ENCODE data around the gene ISG15. TPM values are rescaled to one million over a fixed set of nuclear protein-coding genes. Genes with fewer than 3 reads are reported as not detected.
"Not testable (repeated sequence)": the region's sequence is repeated elsewhere in the genome, so short reads cannot be mapped to it uniquely, and the experiment has no call there.

Gene ISG15
- total RNA-seq, 1 donor from 2014 or later: 22.3 TPM

DNA sequence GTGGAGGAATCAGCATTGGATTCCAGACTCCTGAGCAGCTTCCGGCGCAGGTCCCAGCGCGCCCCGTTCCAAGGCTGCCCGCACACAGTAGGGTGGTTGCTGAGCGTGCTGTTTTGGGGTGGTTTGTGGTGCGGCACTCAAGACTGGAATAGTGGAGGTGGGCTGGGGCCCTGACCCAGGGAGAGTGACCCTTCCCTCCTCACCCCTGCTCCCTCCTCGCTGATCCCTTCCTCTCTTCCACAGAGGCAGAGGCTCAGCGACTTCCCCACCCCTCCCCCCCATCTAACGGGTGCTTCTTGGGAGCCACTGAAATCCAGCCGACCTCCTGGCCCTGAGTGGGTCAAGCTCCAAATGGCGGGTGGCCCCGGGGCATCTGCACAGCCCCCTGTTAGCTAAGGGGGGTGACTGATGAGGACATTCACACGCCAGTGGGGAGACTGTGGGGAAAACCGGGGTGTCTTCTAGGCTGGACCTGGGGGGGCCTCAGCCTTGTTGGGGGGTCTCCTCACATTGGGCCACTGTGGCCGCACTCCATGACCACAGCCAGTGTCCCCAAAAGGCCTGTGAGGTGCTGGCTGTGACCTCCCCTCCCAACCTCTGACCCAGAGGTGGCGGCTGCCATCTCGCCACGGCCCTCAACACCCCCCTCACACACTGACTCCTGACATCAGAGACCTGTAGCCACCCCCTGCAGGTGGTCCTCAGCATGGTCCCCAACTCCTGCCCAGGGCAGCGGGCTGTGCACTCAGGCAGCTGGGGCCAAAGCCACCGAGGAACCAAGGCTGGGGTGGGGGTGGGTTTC is 9.5 kb upstream of the ISG15 start:
- Mint-ChIP-seq H3K36me3 (ENCODE audit: low read depth) (no peaks in the 10 kb centered on the region), H3K4me3 (peak overlapping the region; percentile 72), H3K4me1 (peaks cover 12% of the 10 kb centered on the region), H3K9me3 (no peaks in the 10 kb centered on the region), H3K27me3 (ENCODE audit: low read depth) (peaks cover 20% of the 10 kb centered on the region), H3K27ac (ENCODE audit: unreplicated experiment) (no peak overlapping the region)
- TF ChIP-seq, protein P1, sequence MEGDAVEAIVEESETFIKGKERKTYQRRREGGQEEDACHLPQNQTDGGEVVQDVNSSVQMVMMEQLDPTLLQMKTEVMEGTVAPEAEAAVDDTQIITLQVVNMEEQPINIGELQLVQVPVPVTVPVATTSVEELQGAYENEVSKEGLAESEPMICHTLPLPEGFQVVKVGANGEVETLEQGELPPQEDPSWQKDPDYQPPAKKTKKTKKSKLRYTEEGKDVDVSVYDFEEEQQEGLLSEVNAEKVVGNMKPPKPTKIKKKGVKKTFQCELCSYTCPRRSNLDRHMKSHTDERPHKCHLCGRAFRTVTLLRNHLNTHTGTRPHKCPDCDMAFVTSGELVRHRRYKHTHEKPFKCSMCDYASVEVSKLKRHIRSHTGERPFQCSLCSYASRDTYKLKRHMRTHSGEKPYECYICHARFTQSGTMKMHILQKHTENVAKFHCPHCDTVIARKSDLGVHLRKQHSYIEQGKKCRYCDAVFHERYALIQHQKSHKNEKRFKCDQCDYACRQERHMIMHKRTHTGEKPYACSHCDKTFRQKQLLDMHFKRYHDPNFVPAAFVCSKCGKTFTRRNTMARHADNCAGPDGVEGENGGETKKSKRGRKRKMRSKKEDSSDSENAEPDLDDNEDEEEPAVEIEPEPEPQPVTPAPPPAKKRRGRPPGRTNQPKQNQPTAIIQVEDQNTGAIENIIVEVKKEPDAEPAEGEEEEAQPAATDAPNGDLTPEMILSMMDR (conservative IDR thresholded peaks at IDR 0.05): no peak
- DNase-seq (ENCODE audit: low read depth, low spot score): no peak

DNA sequence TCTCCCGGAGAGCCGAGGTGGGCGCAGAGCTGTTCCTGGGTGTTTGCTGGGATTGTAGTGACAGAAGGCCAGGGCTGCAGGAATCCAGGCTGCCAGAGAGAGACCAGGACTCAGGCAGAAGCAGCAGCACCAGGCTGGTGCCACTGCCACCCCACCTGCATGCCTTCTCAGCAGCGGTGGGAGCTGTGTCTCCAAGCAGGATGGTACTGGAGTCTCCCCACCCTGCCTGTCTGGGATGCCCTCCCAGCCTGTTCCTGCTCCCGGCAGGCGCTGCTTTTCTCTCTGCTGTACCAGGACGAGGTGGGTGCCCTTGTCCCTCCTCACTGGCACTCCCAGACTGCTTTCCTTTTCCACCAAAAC is 8.9 kb upstream of the ISG15 start:
- TF ChIP-seq, protein P1 (conservative IDR thresholded peaks at IDR 0.05): no peak
- Mint-ChIP-seq H3K4me1 (peaks cover 12% of the 10 kb centered on the region), H3K27ac (ENCODE audit: unreplicated experiment) (no peak overlapping the region), H3K9me3 (no peaks in the 10 kb centered on the region), H3K27me3 (ENCODE audit: low read depth) (peaks cover 18% of the 10 kb centered on the region), H3K36me3 (ENCODE audit: low read depth) (no peaks in the 10 kb centered on the region), H3K4me3 (peak overlapping the region; percentile 78)
- no peak for DNase-seq (ENCODE audit: low read depth, low spot score)

DNA sequence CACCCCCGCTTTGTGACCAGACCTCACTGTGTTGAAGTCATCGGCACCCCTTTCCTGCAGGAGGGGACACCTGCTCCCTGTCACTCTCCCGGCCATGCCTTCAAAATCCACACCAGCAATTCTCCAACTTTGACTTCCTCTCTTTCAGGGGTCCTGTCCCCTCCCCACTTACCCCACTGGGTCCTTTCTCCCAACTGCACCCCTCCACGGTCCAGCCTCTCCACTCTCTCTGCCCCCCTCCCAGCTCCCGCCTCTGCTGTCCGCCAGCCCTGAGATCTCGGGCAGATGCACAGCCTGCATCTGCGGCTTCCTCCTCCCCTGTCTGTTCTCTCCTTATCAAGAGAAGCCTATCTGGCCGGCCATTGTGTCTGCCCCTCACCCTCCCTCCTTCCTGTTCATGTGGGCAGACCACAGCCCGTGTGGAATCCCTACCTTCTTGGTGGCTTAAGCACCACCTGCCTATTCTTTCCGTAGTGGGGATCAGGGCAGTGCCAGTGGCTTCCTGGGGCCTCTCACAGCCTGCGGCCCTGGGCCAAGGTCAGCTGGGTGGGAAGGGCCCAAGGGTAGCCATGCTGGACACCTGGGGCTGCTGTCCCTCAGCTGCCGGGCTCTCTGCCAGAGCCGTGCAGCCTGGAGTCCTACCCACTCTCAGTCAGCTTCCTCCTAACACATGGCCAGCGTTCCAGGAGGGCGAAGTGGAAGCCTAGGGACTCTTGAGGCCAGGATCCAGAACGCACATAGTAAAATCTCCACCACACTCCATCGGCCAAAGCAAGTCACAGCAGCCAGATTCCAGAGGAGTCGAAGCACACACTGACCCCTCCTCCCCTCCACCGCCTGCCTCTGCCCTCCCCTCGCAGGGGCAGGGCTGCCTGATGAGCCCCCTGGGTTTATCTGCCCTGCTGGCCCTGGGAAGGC is 8.3 kb upstream of the ISG15 start:
- Mint-ChIP-seq H3K27ac (ENCODE audit: unreplicated experiment) (no peak overlapping the region), H3K4me1 (peaks cover 12% of the 10 kb centered on the region), H3K4me3 (peak overlapping the region; percentile 78), H3K27me3 (ENCODE audit: low read depth) (peaks cover 17% of the 10 kb centered on the region), H3K36me3 (ENCODE audit: low read depth) (no peaks in the 10 kb centered on the region), H3K9me3 (no peaks in the 10 kb centered on the region)
- TF ChIP-seq, protein P1 (conservative IDR thresholded peaks at IDR 0.05): no peak
- DNase-seq (ENCODE audit: low read depth, low spot score): no peak

DNA sequence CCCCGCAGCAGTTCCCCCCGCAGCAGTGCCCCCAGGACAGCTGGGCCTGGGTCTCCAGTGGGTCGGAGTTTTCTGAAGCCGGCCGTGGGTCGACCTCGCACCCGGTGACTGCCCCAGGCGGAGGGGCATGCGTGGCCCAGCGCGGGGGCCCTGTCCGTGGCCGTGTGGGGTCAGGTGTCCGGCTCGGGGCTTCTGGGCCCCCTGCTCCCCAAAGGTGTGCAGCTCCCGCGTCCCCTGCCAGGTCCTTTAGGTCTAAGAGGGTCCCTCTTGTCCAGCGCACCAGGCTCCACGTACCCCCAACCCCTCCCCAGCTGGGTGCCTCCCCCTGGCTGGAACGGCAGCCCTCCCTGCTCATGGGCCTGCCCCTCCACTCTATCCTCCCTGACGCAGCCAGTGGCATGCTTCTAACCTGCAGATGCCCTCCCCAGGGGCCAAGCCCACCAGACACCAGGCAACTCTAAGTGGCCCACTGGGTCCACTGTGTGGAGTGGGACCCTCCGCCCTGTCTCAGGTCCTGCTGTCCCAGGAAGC is 7.5 kb upstream of the ISG15 start:
- Mint-ChIP-seq H3K4me1 (peaks cover 12% of the 10 kb centered on the region), H3K9me3 (no peaks in the 10 kb centered on the region), H3K27ac (ENCODE audit: unreplicated experiment) (no peak overlapping the region), H3K36me3 (ENCODE audit: low read depth) (no peaks in the 10 kb centered on the region), H3K4me3 (no peak overlapping the region), H3K27me3 (ENCODE audit: low read depth) (peaks cover 15% of the 10 kb centered on the region)
- TF ChIP-seq, protein P1 (conservative IDR thresholded peaks at IDR 0.05): no peak
- DNase-seq (ENCODE audit: low read depth, low spot score): no peak

DNA sequence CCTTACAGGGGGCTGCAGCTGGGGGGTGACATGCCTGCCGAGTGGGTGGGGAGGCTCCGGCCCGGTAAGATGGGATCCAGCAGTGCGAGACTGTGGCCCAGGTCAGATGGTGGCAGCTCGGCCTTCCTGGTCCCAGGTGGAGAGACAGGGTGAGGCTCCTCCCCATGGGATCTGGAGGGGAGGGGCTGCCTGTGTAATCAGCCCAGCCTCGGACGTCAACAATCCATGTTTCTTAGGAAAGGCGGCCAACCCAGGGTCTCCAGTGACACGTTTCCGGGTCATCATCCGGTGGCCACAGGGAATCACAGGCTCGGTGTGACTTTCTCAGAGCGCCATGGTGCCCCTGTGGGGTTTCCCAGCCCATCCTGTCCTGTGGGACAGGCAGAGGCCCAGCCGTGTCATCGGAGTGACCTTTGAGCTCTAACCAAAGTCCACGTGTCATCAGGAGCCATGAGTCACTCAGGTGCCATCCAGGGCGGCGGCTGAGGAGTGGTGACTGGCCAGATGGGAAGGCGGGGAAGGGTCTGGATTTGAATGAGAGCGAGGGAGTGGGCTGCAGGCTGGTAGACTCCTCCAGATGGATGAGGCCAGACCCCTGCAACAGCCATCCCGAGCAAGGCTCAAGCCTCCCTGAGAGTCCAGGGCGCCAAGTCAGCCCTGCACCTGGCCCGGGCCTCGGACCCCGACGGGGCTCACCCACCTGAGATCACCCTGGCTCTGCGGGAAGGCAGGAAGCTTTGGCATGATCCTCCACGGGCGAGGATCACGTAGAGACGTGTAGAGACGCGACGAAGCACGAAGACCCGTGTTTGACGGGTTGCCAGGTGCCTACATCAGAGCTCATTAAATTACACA is 6.8 kb upstream of the ISG15 start:
- TF ChIP-seq, protein P1 (conservative IDR thresholded peaks at IDR 0.05): no peak
- H3K4me1 Mint-ChIP-seq: peaks cover 12% of the 10 kb centered on the region
- peaks cover 10% of the 10 kb centered on the region for H3K27me3 Mint-ChIP-seq (ENCODE audit: low read depth)
- DNase-seq (ENCODE audit: low read depth, low spot score): no peak
- H3K9me3 Mint-ChIP-seq: no peaks in the 10 kb centered on the region
- peak overlapping the region; percentile 23 for H3K4me3 Mint-ChIP-seq
- no peaks in the 10 kb centered on the region for H3K36me3 Mint-ChIP-seq (ENCODE audit: low read depth)
- no peak overlapping the region for H3K27ac Mint-ChIP-seq (ENCODE audit: unreplicated experiment)

DNA sequence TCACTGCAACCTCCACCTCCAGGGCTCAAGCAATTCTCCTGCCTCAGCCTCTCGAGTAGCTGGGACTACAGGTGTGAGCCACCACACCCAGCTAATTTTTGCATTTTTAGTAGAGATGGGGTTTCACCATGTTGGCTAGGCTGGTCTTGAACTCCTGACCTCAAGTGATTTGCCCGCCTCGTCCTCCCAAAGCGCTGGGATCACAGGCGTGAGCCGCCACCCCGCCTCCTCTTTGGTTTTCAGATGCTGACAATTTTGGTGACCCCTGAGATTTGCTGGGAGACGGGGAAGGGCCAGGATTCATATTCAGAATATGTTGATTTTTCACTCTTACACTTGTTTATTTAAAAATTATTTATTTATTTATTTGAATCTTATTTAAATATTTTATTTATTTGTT is 3.2 kb upstream of the ISG15 start:
- peaks cover 25% of the 10 kb centered on the region for H3K4me1 Mint-ChIP-seq
- H3K27ac Mint-ChIP-seq (ENCODE audit: unreplicated experiment); H3K9me3 Mint-ChIP-seq; DNase-seq (ENCODE audit: low read depth, low spot score); H3K36me3 Mint-ChIP-seq (ENCODE audit: low read depth); H3K27me3 Mint-ChIP-seq (ENCODE audit: low read depth); H3K4me3 Mint-ChIP-seq: not testable (repeated sequence)

Measured in neural crest cell (in vitro differentiated cells).